Measurements from ENCODE around the gene SORCS3. TPM values are rescaled to one million over a fixed set of nuclear protein-coding genes. Genes with fewer than 3 reads are reported as not detected.

The SORCS3 gene
- total RNA-seq, 1 experiment from 2014 or later: not detected

DNA sequence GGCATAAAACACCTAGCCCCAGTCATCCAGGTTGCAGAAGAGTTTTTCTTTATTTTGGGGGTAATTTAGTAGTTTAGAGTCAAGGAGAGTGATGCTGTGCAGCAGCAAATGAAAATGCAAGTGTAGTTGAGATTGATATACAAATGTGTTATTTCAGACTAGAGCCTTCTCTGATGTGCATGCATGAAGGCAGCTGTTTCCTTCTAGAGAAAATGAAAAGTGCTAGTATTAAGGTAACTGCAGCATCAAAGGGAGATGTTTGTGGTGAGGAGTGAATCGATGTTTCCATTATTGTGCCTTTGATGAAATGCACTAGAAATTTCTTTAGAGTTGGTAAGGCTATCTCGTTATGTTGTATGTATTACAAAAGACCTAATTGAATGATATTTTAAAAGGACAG, 339.3 kb downstream of the SORCS3 start:
- no peak for DNase-seq (ENCODE audit: low read depth, low spot score)
- ATAC-seq: no peak
- H3K4me3 ChIP-seq (ENCODE audit: low read depth in 2 of 2, low read length in 2 of 2): no peak overlapping the region
- no peaks in the 10 kb centered on the region for H3K27me3 ChIP-seq (ENCODE audit: control insufficient read depth, insufficient read depth, low read length)
- H3K4me1 ChIP-seq (ENCODE audit: control insufficient read depth, insufficient read depth, low read length): no peaks in the 10 kb centered on the region
- H3K36me3 ChIP-seq (ENCODE audit: control insufficient read depth, insufficient read depth, low read length): no peaks in the 10 kb centered on the region
- in situ Hi-C loops (cut with HindIII; ENCODE audit: low pct_unique_long_range_greater_than_20kb, low sequenced_read_pairs): no loop called here
- CTCF ChIA-PET: no interaction called here
- no TSS peak for BruUV-seq (replicated peaks)
- no peak overlapping the region for H3K27ac ChIP-seq (ENCODE audit: low read length)
- TF ChIP-seq POLR2AphosphoS5 (IDR thresholded peaks at IDR 0.05; ENCODE audit: low read depth, low read length) (no peak), TCF7L2 (IDR thresholded peaks at IDR 0.05; ENCODE audit: low read depth, low read length) (no peak)
- intact Hi-C loops (cut with micrococcal nuclease; ENCODE audit: unreplicated experiment): no loop called here
- H3K9me3 ChIP-seq (ENCODE audit: control insufficient read depth, insufficient read depth, low read depth, low read length): no peaks in the 10 kb centered on the region
- POLR2A ChIA-PET: no interaction called here

- ATAC-seq (no peak), DNase-seq (ENCODE audit: low read depth, low spot score) (no peak)
- intact Hi-C loops (cut with micrococcal nuclease; ENCODE audit: unreplicated experiment): no loop called here
- POLR2A ChIA-PET: no interaction called here
- H3K36me3 ChIP-seq (ENCODE audit: control insufficient read depth, insufficient read depth, low read length): no peaks in the 10 kb centered on the region
- H3K27me3 ChIP-seq (ENCODE audit: control insufficient read depth, insufficient read depth, low read length): no peaks in the 10 kb centered on the region
- H3K4me1 ChIP-seq (ENCODE audit: control insufficient read depth, insufficient read depth, low read length): no peaks in the 10 kb centered on the region
- no TSS peak for BruUV-seq (replicated peaks)
- TF ChIP-seq REST (IDR thresholded peaks at IDR 0.05; ENCODE audit: insufficient read depth in 1 of 2, low read depth in 2 of 2, low read length in 1 of 2): no peak
- TF ChIP-seq, protein P1, sequence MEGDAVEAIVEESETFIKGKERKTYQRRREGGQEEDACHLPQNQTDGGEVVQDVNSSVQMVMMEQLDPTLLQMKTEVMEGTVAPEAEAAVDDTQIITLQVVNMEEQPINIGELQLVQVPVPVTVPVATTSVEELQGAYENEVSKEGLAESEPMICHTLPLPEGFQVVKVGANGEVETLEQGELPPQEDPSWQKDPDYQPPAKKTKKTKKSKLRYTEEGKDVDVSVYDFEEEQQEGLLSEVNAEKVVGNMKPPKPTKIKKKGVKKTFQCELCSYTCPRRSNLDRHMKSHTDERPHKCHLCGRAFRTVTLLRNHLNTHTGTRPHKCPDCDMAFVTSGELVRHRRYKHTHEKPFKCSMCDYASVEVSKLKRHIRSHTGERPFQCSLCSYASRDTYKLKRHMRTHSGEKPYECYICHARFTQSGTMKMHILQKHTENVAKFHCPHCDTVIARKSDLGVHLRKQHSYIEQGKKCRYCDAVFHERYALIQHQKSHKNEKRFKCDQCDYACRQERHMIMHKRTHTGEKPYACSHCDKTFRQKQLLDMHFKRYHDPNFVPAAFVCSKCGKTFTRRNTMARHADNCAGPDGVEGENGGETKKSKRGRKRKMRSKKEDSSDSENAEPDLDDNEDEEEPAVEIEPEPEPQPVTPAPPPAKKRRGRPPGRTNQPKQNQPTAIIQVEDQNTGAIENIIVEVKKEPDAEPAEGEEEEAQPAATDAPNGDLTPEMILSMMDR (IDR thresholded peaks at IDR 0.05): no peak
- no peak for TF ChIP-seq SIN3A (IDR thresholded peaks at IDR 0.05; ENCODE audit: borderline replicate concordance, insufficient read depth, low read depth, low read length)
- TF ChIP-seq TCF7L2 (IDR thresholded peaks at IDR 0.05; ENCODE audit: low read depth, low read length): no peak
- H3K27ac ChIP-seq (ENCODE audit: low read length): no peak overlapping the region
- CTCF ChIA-PET: no interaction called here
- in situ Hi-C loops (cut with HindIII; ENCODE audit: low pct_unique_long_range_greater_than_20kb, low sequenced_read_pairs): no loop called here
- no peak overlapping the region for H3K4me3 ChIP-seq (ENCODE audit: low read depth in 2 of 2, low read length in 2 of 2)
- no peaks in the 10 kb centered on the region for H3K9me3 ChIP-seq (ENCODE audit: control insufficient read depth, insufficient read depth, low read depth, low read length)
These were observed 340.9 kb downstream of the SORCS3 start for GRCh38 chr10:104981995-104982394.

DNA sequence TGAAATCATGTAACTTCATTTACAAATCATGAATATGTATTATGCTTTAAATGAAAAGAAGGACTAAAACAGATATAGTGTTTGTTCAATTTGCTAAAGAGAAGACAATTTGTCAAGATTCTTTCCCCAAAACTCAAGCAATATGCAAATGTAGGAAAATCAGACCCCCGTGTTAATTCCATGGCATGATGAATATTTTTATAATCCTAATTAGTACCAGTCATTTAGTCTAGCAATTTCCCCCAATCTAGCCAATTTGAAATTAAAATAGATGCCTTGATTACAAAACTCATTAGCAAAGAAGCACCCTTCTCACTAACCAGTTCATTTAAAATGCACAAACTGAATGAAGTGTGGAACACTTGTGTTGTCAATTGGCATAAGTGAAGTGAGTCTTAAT, 347.6 kb downstream of the SORCS3 start:
- ATAC-seq (no peak), DNase-seq (ENCODE audit: low read depth, low spot score) (no peak)
- no peaks in the 10 kb centered on the region for H3K27me3 ChIP-seq (ENCODE audit: control insufficient read depth, insufficient read depth, low read length)
- H3K4me3 ChIP-seq (ENCODE audit: low read depth in 2 of 2, low read length in 2 of 2): no peak overlapping the region
- in situ Hi-C loops (cut with HindIII; ENCODE audit: low pct_unique_long_range_greater_than_20kb, low sequenced_read_pairs) (no loop called here), intact Hi-C loops (cut with micrococcal nuclease; ENCODE audit: unreplicated experiment) (no loop called here)
- TF ChIP-seq SIN3A (IDR thresholded peaks at IDR 0.05; ENCODE audit: borderline replicate concordance, insufficient read depth, low read depth, low read length): no peak
- no peak for TF ChIP-seq TCF7L2 (IDR thresholded peaks at IDR 0.05; ENCODE audit: low read depth, low read length)
- TF ChIP-seq, protein P1 (IDR thresholded peaks at IDR 0.05): no peak
- no peak for TF ChIP-seq REST (IDR thresholded peaks at IDR 0.05; ENCODE audit: insufficient read depth in 1 of 2, low read depth in 2 of 2, low read length in 1 of 2)
- TF ChIP-seq POLR2AphosphoS5 (IDR thresholded peaks at IDR 0.05; ENCODE audit: low read depth, low read length): no peak
- BruUV-seq (replicated peaks): no TSS peak
- H3K27ac ChIP-seq (ENCODE audit: low read length): no peak overlapping the region
- CTCF ChIA-PET: no interaction called here
- POLR2A ChIA-PET: no interaction called here
- H3K4me1 ChIP-seq (ENCODE audit: control insufficient read depth, insufficient read depth, low read length): no peaks in the 10 kb centered on the region
- no peaks in the 10 kb centered on the region for H3K36me3 ChIP-seq (ENCODE audit: control insufficient read depth, insufficient read depth, low read length)
- H3K9me3 ChIP-seq (ENCODE audit: control insufficient read depth, insufficient read depth, low read depth, low read length): no peaks in the 10 kb centered on the region
